GM19468 (cell line): Measurements from ENCODE around the gene SYT13.
"Not testable (repeated sequence)": the region's sequence is repeated elsewhere in the genome, so short reads cannot be mapped to it uniquely, and the experiment has no call there.

ENCODE experiments used
- ATAC-seq: cut with Tn5 transposase; IDR thresholded peaks from one replicate; pipeline ENCODE4 v1.9.1; 2021; ENCODE audit warnings: mild to moderate bottlenecking, moderate library complexity, moderate number of reproducible peaks; ENCODE audit not compliant: unreplicated experiment; ENCODE audit errors: extremely low read depth

Gene SYT13

GRCh38 chr11:45252134-45252856, 33.8 kb downstream of the SYT13 start:
- no peak for ATAC-seq

GRCh38 chr11:45250035-45250718, 36.0 kb downstream of the SYT13 start:
- no peak for ATAC-seq

GRCh38 chr11:45249372-45249771, 36.8 kb downstream of the SYT13 start:
- not testable (repeated sequence) for ATAC-seq

- no peak for ATAC-seq
Measured at GRCh38 chr11:45248501-45249011, 37.6 kb downstream of the SYT13 start.

- no peak for ATAC-seq
Measured at GRCh38 chr11:45247433-45247832, 38.7 kb downstream of the SYT13 start.

- no peak for ATAC-seq
Measured at GRCh38 chr11:45246241-45246640, 39.9 kb downstream of the SYT13 start.

- ATAC-seq = no peak
Measured at GRCh38 chr11:45245218-45246045, 40.7 kb downstream of the SYT13 start.

- no peak for ATAC-seq
Measured at GRCh38 chr11:45243967-45244366, 42.2 kb downstream of the SYT13 start.

- no peak for ATAC-seq
Measured at GRCh38 chr11:45239733-45240132, 46.4 kb downstream of the SYT13 start.

GRCh38 chr11:45238724-45239123, 47.4 kb downstream of the SYT13 start:
- ATAC-seq = no peak

GRCh38 chr11:45237711-45238315, 48.3 kb downstream of the SYT13 start:
- ATAC-seq = no peak

- ATAC-seq = no peak
Measured at GRCh38 chr11:45234306-45235006, 51.7 kb downstream of the SYT13 start.

GRCh38 chr11:45233804-45234170, 52.4 kb downstream of the SYT13 start:
- no peak for ATAC-seq

GRCh38 chr11:45233121-45233803, 52.9 kb downstream of the SYT13 start:
- no peak for ATAC-seq

GRCh38 chr11:45232341-45233080, 53.6 kb downstream of the SYT13 start:
- ATAC-seq = no peak

- ATAC-seq = no peak
Measured at GRCh38 chr11:45229401-45230020, 56.6 kb downstream of the SYT13 start.

- ATAC-seq = no peak
Measured at GRCh38 chr11:45227836-45228235, 58.3 kb downstream of the SYT13 start.

- no peak for ATAC-seq
Measured at GRCh38 chr11:45226901-45227300, 59.2 kb downstream of the SYT13 start.
